K562 (cell line): ENCODE measurements around the gene AQP9.

ENCODE experiments used
- CBFA2T2 ChIP-seq: fragments of 450-650 bp; conservative IDR thresholded peaks from 2 replicates; pipeline ENCODE4 v1.6.1; 2017; ENCODE audit warnings: mild to moderate bottlenecking
- CREM ChIP-seq: IDR thresholded peaks from 2 replicates; pipeline ENCODE4 v1.6.1; 2014; ENCODE audit warnings: antibody characterized with exemption, low read depth
- HNRNPL ChIP-seq: fragments of 200-400 bp; formaldehyde crosslinking; IDR thresholded peaks from 2 replicates; pipeline ENCODE4 v1.6.1; 2017; ENCODE audit warnings: low read depth, mild to moderate bottlenecking, low read length
- JUNB ChIP-seq: fragments of 450-650 bp; formaldehyde crosslinking; conservative IDR thresholded peaks from 2 replicates; pipeline ENCODE4 v1.4.0; 2020; ENCODE audit warnings: mild to moderate bottlenecking
- PCBP2 ChIP-seq: fragments of 200-400 bp; formaldehyde crosslinking; IDR thresholded peaks from 2 replicates; pipeline ENCODE4 v1.6.1; 2018; ENCODE audit warnings: low read length, low read depth, mild to moderate bottlenecking, moderate library complexity; ENCODE audit not compliant: poor library complexity, severe bottlenecking
- RNF2 ChIP-seq: sonication (generic); IDR thresholded peaks from 2 replicates; pipeline ENCODE4 v1.6.1; 2016
- SAFB ChIP-seq: fragments of 200-400 bp; formaldehyde crosslinking; IDR thresholded peaks from 2 replicates; pipeline ENCODE4 v1.6.1; 2017; ENCODE audit warnings: low read depth, low read length, borderline replicate concordance
- SRF ChIP-seq, 2 experiments: fragments of 250-450, 450-650 bp in 1 of 2; sonication (Bioruptor Pico) in 1 of 2; sonication (generic) in 1 of 2; formaldehyde crosslinking; IDR thresholded peaks; 2 replicates each; pipeline versions ENCODE4 v1.5.0 to v1.5.1; 2020 to 2022; ENCODE audit warnings: mild to moderate bottlenecking in 1 of 2, missing genetic modification reagents in 1 of 2
- TARDBP ChIP-seq: fragments of 450-650 bp; IDR thresholded peaks from 2 replicates; pipeline ENCODE4 v1.6.1; 2016
- ZNF431 ChIP-seq: sonication (generic); formaldehyde crosslinking; IDR thresholded peaks from 2 replicates; pipeline ENCODE4 v1.8.0; 2022; ENCODE audit warnings: mild to moderate bottlenecking, missing genetic modification reagents
- TF ChIP-seq, protein P1 (sequence below): sonication (generic); formaldehyde crosslinking; IDR thresholded peaks from 2 replicates; pipeline ENCODE4 v1.8.1; 2023; ENCODE audit warnings: mild to moderate bottlenecking, missing genetic modification reagents, moderate library complexity
- TF ChIP-seq, protein P2 (sequence below): fragments of 450-650 bp; formaldehyde crosslinking; IDR thresholded peaks from 2 replicates; pipeline ENCODE4 v1.4.0; 2022; ENCODE audit warnings: missing genetic modification characterization
- TF ChIP-seq, protein P3 (sequence below): sonication (generic); formaldehyde crosslinking; IDR thresholded peaks from 2 replicates; pipeline ENCODE4 v1.8.1; 2023; ENCODE audit warnings: missing genetic modification reagents, mild to moderate bottlenecking, borderline replicate concordance

DNA sequence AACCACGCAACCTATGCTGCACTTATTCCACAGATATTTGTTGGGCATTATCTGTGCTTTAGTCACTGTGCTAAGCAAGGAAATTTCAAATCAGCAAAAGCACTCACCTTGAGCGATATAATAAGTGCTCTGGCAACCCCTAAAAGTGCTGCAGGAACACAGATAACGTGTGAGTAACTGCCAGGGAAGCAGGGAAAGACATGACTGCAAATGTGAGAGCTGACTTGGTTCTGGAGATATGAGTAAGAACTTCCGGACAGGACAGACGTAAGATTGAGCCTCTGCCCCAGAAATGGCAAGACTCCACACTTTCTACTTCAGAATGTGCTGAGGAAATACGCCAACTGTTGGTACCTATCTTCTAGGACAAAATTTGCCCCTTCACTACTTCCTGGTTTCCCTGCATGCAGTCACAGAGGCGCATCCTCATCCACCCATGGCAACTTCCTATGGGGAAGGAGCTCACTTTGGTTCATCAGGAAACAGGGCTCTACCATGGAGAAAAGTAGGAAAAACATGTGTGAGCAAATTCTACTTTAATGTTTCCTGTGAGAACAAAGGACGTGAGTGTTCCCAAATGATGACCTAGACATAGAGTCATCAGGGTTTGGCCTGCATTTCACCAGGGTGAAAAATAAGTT is 41.7 kb downstream of the AQP9 start:
- TF ChIP-seq TARDBP (no peak), JUNB (CRISPR knock-in tag) (no peak), PCBP2 (no peak), HNRNPL (no peak), ZNF431 (CRISPR knock-in tag) (no peak), SAFB (no peak), SRF (CRISPR knock-in tag; IDR thresholded peaks at IDR 0.05) (no peak), CBFA2T2 (peak; percentile 96), RNF2 (peak; percentile 96), CREM (0 out of 2 replicates have a peak, but pooled peaks have one; percentile 43)
- TF ChIP-seq, protein P1, sequence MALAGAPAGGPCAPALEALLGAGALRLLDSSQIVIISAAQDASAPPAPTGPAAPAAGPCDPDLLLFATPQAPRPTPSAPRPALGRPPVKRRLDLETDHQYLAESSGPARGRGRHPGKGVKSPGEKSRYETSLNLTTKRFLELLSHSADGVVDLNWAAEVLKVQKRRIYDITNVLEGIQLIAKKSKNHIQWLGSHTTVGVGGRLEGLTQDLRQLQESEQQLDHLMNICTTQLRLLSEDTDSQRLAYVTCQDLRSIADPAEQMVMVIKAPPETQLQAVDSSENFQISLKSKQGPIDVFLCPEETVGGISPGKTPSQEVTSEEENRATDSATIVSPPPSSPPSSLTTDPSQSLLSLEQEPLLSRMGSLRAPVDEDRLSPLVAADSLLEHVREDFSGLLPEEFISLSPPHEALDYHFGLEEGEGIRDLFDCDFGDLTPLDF = no peak
- TF ChIP-seq, protein P2, sequence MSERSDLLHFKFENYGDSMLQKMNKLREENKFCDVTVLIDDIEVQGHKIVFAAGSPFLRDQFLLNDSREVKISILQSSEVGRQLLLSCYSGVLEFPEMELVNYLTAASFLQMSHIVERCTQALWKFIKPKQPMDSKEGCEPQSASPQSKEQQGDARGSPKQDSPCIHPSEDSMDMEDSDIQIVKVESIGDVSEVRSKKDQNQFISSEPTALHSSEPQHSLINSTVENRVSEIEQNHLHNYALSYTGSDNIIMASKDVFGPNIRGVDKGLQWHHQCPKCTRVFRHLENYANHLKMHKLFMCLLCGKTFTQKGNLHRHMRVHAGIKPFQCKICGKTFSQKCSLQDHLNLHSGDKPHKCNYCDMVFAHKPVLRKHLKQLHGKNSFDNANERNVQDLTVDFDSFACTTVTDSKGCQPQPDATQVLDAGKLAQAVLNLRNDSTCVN = no peak
- TF ChIP-seq, protein P3, sequence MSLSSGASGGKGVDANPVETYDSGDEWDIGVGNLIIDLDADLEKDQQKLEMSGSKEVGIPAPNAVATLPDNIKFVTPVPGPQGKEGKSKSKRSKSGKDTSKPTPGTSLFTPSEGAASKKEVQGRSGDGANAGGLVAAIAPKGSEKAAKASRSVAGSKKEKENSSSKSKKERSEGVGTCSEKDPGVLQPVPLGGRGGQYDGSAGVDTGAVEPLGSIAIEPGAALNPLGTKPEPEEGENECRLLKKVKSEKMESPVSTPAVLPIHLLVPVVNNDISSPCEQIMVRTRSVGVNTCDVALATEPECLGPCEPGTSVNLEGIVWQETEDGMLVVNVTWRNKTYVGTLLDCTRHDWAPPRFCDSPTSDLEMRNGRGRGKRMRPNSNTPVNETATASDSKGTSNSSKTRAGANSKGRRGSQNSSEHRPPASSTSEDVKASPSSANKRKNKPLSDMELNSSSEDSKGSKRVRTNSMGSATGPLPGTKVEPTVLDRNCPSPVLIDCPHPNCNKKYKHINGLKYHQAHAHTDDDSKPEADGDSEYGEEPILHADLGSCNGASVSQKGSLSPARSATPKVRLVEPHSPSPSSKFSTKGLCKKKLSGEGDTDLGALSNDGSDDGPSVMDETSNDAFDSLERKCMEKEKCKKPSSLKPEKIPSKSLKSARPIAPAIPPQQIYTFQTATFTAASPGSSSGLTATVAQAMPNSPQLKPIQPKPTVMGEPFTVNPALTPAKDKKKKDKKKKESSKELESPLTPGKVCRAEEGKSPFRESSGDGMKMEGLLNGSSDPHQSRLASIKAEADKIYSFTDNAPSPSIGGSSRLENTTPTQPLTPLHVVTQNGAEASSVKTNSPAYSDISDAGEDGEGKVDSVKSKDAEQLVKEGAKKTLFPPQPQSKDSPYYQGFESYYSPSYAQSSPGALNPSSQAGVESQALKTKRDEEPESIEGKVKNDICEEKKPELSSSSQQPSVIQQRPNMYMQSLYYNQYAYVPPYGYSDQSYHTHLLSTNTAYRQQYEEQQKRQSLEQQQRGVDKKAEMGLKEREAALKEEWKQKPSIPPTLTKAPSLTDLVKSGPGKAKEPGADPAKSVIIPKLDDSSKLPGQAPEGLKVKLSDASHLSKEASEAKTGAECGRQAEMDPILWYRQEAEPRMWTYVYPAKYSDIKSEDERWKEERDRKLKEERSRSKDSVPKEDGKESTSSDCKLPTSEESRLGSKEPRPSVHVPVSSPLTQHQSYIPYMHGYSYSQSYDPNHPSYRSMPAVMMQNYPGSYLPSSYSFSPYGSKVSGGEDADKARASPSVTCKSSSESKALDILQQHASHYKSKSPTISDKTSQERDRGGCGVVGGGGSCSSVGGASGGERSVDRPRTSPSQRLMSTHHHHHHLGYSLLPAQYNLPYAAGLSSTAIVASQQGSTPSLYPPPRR (CRISPR knock-in tag) = no peak
